BLaER1 (cell line): ENCODE data around the gene ZNF416.

ENCODE experiments used
- H3K27ac ChIP-seq: shearing (Covaris generic); formaldehyde crosslinking; 2 replicates; pipeline ENCODE4 v1.8.1; 2022
- H3K27me3 ChIP-seq: shearing (Covaris generic); formaldehyde crosslinking; 2 replicates; pipeline ENCODE4 v1.8.1; 2022
- H3K36me3 ChIP-seq: shearing (Covaris generic); formaldehyde crosslinking; 2 replicates; pipeline ENCODE4 v1.8.1; 2022
- H3K4me1 ChIP-seq: shearing (Covaris generic); formaldehyde crosslinking; 2 replicates; pipeline ENCODE4 v1.8.1; 2022
- H3K4me2 ChIP-seq: shearing (Covaris generic); formaldehyde crosslinking; 2 replicates; pipeline ENCODE4 v1.8.1; 2022
- H3K4me3 ChIP-seq: shearing (Covaris generic); formaldehyde crosslinking; 2 replicates; pipeline ENCODE4 v1.8.1; 2022
- H3K9ac ChIP-seq: shearing (Covaris generic); formaldehyde crosslinking; 2 replicates; pipeline ENCODE4 v1.8.1; 2022
- H3K9me3 ChIP-seq: shearing (Covaris generic); formaldehyde crosslinking; 2 replicates; pipeline ENCODE4 v1.8.1; 2022
- H4K20me1 ChIP-seq: shearing (Covaris generic); formaldehyde crosslinking; 2 replicates; pipeline ENCODE4 v1.8.1; 2022
- Cebpa-rat ChIP-seq: shearing (Covaris generic); IDR thresholded peaks from 2 replicates; pipeline ENCODE4 v1.8.1; 2022

ZNF416 gene

GRCh38 chr19:57578487-57579205, at the start of gene ZNF416:
TSS of gene ZNF416 (minus strand) at chr19:57578911. CDS start at chr19:57578704, 207 bp downstream.
- Histone ChIP-seq H3K27me3 (no peaks in the 10 kb centered on the region), H3K4me3 (peak within 1 kb of the TSS; percentile 88), H3K4me1 (peaks cover 25% of the 10 kb centered on the region), H3K36me3 (peaks cover 40% of the 10 kb centered on the region), H4K20me1 (no peaks in the 10 kb centered on the region), H3K27ac (peak within 1 kb of the TSS; percentile 79), H3K9ac (peak within 1 kb of the TSS; percentile 90), H3K4me2 (peak within 1 kb of the TSS; percentile 96), H3K9me3 (peaks cover 55% of the 10 kb centered on the region)
- no peak for TF ChIP-seq Cebpa-rat

GRCh38 chr19:57623091-57623490, 44.4 kb upstream of the ZNF416 start:
- H3K4me1 ChIP-seq, result no peaks in the 10 kb centered on the region
- H3K9me3 ChIP-seq, result peaks cover 99% of the 10 kb centered on the region
- H3K36me3 ChIP-seq, result peaks cover 89% of the 10 kb centered on the region
- 0 out of 2 replicates have a peak overlapping the region, but pooled peaks have one; percentile 97 for H3K4me3 ChIP-seq
- no peaks in the 10 kb centered on the region for H4K20me1 ChIP-seq
- peaks cover 6% of the 10 kb centered on the region; the same call in 1 of the 2 replicates for H3K27me3 ChIP-seq
- H3K9ac ChIP-seq, result no peak overlapping the region
- TF ChIP-seq Cebpa-rat, result no peak
- no peak overlapping the region for H3K27ac ChIP-seq
- no peak overlapping the region for H3K4me2 ChIP-seq

- H3K27me3 ChIP-seq, result peaks cover 6% of the 10 kb centered on the region; the same call in 1 of the 2 replicates
- peaks cover 99% of the 10 kb centered on the region for H3K9me3 ChIP-seq
- no peak overlapping the region for H3K9ac ChIP-seq
- no peaks in the 10 kb centered on the region for H4K20me1 ChIP-seq
- H3K27ac ChIP-seq, result no peak overlapping the region
- H3K4me2 ChIP-seq, result no peak overlapping the region
- peaks cover 99% of the 10 kb centered on the region for H3K36me3 ChIP-seq
- H3K4me3 ChIP-seq, result peak overlapping the region; percentile 97
- H3K4me1 ChIP-seq, result no peaks in the 10 kb centered on the region
- no peak for TF ChIP-seq Cebpa-rat
These were observed 42.1 kb upstream of the ZNF416 start for GRCh38 chr19:57620673-57621348.

GRCh38 chr19:57615346-57615745, 36.6 kb upstream of the ZNF416 start:
- Histone ChIP-seq H3K27me3 (no peaks in the 10 kb centered on the region), H3K4me1 (peaks cover 5% of the 10 kb centered on the region; the same call in 1 of the 2 replicates), H3K4me2 (peak overlapping the region; percentile 78), H3K9me3 (peaks cover 76% of the 10 kb centered on the region), H3K36me3 (peaks cover 65% of the 10 kb centered on the region), H3K27ac (no peak overlapping the region), H3K9ac (no peak overlapping the region), H4K20me1 (no peaks in the 10 kb centered on the region), H3K4me3 (peak overlapping the region; percentile 97)
- no peak for TF ChIP-seq Cebpa-rat

GRCh38 chr19:57613941-57614743, 35.4 kb upstream of the ZNF416 start, which contains the start of gene ZNF134:
TSS of gene ZNF134 (plus strand) at chr19:57614242. CDS start at chr19:57619469, 5,227 bp downstream.
- peak within 1 kb of the TSS; percentile 97 for H3K4me3 ChIP-seq
- H3K36me3 ChIP-seq, result peaks cover 53% of the 10 kb centered on the region
- H4K20me1 ChIP-seq, result no peaks in the 10 kb centered on the region
- no peak for TF ChIP-seq Cebpa-rat
- peak within 1 kb of the TSS; percentile 94 for H3K9ac ChIP-seq
- peak within 1 kb of the TSS; percentile 78 for H3K4me2 ChIP-seq
- H3K27me3 ChIP-seq, result no peaks in the 10 kb centered on the region
- peaks cover 13% of the 10 kb centered on the region for H3K4me1 ChIP-seq
- H3K27ac ChIP-seq, result peak within 1 kb of the TSS; percentile 94
- H3K9me3 ChIP-seq, result peaks cover 72% of the 10 kb centered on the region

GRCh38 chr19:57611113-57611512, 32.4 kb upstream of the ZNF416 start:
- Histone ChIP-seq H3K4me2 (no peak overlapping the region), H3K27ac (no peak overlapping the region), H3K9me3 (peaks cover 57% of the 10 kb centered on the region), H3K4me1 (peaks cover 27% of the 10 kb centered on the region), H3K4me3 (no peak overlapping the region), H3K27me3 (no peaks in the 10 kb centered on the region), H4K20me1 (no peaks in the 10 kb centered on the region), H3K36me3 (peaks cover 47% of the 10 kb centered on the region), H3K9ac (no peak overlapping the region)
- TF ChIP-seq Cebpa-rat, result no peak

DNA sequence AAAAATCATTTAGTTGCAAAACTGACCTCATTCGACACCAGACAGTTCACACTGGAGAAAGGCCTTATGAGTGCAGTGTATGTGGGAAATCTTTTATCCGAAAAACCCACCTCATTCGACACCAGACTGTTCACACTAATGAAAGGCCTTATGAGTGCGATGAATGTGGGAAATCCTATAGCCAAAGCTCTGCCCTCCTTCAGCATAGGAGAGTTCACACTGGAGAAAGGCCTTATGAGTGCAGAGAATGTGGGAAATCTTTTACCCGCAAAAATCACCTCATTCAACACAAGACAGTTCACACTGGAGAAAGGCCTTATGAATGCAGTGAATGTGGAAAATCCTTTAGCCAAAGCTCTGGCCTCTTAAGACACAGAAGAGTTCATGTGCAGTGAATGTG, 28.2 kb upstream of the ZNF416 start:
- H3K4me3 ChIP-seq, result no peak overlapping the region
- H3K9me3 ChIP-seq, result peaks cover 71% of the 10 kb centered on the region

DNA sequence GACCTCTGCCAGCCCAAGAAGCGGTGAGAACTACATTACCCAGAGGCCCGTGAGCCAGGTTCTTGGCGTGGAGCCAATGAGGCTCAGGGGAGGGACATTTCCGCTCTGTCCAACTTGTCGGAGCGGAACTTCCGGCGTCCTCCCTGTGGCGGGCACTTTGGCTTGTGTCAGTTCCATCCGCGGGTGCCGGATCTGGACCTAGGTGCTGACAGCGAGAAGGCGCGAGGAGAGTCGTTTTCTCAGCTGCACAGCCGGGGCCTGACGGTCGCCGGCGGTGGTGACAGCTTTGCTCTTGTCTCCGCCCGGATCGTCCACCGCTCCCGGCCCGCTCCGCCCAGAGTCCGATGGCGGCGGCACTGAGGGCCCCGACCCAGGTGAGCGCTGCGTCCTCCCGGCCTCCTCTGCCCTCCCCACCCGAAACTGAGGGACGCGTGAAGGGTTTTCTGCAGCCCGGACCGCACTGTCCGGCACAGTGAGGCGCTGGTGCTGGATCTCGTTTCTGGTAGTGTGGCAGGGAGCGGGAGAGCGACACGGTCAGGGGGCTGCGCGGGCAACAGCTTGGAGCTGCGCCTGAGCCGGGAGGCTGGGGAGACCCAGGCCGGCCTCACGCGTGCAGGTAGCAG, 21.2 kb upstream of the ZNF416 start, which contains the start of gene ZNF530:
Gene ZNF530, plus strand, starts transcription at position 125 of the 623 bp plus-strand sequence. CDS start 4,461 bp downstream, outside the sequence.
- Histone ChIP-seq H3K9ac (peak within 1 kb of the TSS; percentile 88), H4K20me1 (0 out of 2 replicates have a peak, but pooled peaks cover 5% of the 10 kb centered on the region), H3K4me1 (peaks cover 24% of the 10 kb centered on the region), H3K9me3 (peaks cover 22% of the 10 kb centered on the region; the same call in 1 of the 2 replicates), H3K4me3 (peak within 1 kb of the TSS; percentile 97), H3K4me2 (peak within 1 kb of the TSS; percentile 99), H3K27ac (peak within 1 kb of the TSS; percentile 71), H3K36me3 (peaks cover 37% of the 10 kb centered on the region), H3K27me3 (no peaks in the 10 kb centered on the region)
- no peak for TF ChIP-seq Cebpa-rat

More for the DNA sequence above, 28.2 kb upstream of the ZNF416 start:
- Histone ChIP-seq H3K4me1 (peaks cover 22% of the 10 kb centered on the region), H3K36me3 (peaks cover 76% of the 10 kb centered on the region), H3K9ac (no peak overlapping the region), H3K27ac (no peak overlapping the region), H4K20me1 (no peaks in the 10 kb centered on the region), H3K27me3 (no peaks in the 10 kb centered on the region), H3K4me2 (no peak overlapping the region)
- no peak for TF ChIP-seq Cebpa-rat

DNA sequence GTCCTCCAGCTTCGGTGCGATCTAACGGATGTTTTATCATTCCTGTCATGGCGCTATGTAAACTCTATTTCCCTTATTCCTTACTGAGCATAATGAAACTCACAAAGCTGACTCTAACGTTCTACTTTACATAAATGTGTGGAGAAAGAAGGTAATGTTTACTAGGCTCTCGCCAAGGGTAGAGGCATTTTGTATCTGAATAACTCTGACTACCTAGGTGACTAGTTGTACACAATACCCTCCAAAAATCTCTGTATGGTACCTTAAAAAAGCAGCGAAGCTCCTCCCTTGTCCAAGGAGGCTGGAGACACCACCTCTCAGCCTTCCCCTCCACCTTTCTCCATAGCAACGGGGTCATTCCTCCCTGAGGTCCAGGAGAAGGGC, 20.7 kb upstream of the ZNF416 start:
- H3K4me2 ChIP-seq, result peak overlapping the region; percentile 99
- no peaks in the 10 kb centered on the region for H3K27me3 ChIP-seq
- peak overlapping the region; percentile 88 for H3K9ac ChIP-seq
- H3K4me1 ChIP-seq, result peaks cover 24% of the 10 kb centered on the region
- H3K27ac ChIP-seq, result 0 out of 2 replicates have a peak overlapping the region, but pooled peaks have one; percentile 71
- no peak for TF ChIP-seq Cebpa-rat
- H3K9me3 ChIP-seq, result peaks cover 17% of the 10 kb centered on the region; the same call in 1 of the 2 replicates
- H3K4me3 ChIP-seq, result peak overlapping the region; percentile 97
- 0 out of 2 replicates have a peak, but pooled peaks cover 5% of the 10 kb centered on the region for H4K20me1 ChIP-seq
- H3K36me3 ChIP-seq, result peaks cover 32% of the 10 kb centered on the region
